ENCODE data around the gene TRABD2B. TPM values are rescaled to one million over a fixed set of nuclear protein-coding genes. Genes with fewer than 3 reads are reported as not detected.

Gene TRABD2B
- total and polyA plus RNA-seq, 2 experiments from 2014 or later: 1.00 to 2.3 TPM

DNA sequence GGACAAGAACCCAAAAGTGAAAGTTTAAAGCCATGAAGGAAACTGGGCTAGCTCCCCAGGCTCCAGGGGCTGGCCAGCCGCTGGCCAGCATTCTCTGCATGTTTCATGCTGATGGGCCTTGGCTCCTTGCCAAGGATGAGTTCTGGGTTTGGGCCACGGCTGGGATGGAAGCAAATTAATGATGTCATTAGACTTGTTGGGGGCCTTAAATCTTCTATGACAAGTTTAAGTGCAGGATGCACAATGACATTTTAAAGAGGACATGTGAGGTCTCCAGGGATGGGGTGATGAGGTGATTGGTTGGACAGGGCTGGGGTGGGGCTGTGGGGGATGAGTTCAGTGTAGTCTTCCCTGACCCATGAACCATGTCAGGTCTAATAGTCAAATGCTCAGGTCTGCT, 199.6 kb downstream of the TRABD2B start:
- no peak for TF ChIP-seq CTCF (IDR thresholded peaks at IDR 0.05; ENCODE audit: poor library complexity)
- TF ChIP-seq EZH2 (IDR thresholded peaks at IDR 0.05; ENCODE audit: borderline replicate concordance): no peak
- Histone ChIP-seq H3K4me1 (ENCODE audit: insufficient read depth) (no peaks in the 10 kb centered on the region), H3K27me3 (no peaks in the 10 kb centered on the region), H2AFZ (no peak overlapping the region), H3K4me3 (no peak overlapping the region), H4K20me1 (ENCODE audit: insufficient read depth, poor library complexity, severe bottlenecking) (no peaks in the 10 kb centered on the region), H3K9me3 (ENCODE audit: low read depth) (no peaks in the 10 kb centered on the region), H3K79me2 (no peaks in the 10 kb centered on the region), H3K9me2 (replicated peaks; ENCODE audit: insufficient read depth) (no peaks in the 10 kb centered on the region), H3K27ac (no peak overlapping the region), H3K36me3 (replicated peaks; ENCODE audit: insufficient read depth, low read depth) (no peaks in the 10 kb centered on the region), H3K4me2 (no peak overlapping the region)
- WGBS (ENCODE audit: low lambda C conversion rate, missing lambda C conversion rate): 62% methylated on average over 2 of the region's 2 CpGs
- DNase-seq (ENCODE audit: low spot score): no peak

DNA sequence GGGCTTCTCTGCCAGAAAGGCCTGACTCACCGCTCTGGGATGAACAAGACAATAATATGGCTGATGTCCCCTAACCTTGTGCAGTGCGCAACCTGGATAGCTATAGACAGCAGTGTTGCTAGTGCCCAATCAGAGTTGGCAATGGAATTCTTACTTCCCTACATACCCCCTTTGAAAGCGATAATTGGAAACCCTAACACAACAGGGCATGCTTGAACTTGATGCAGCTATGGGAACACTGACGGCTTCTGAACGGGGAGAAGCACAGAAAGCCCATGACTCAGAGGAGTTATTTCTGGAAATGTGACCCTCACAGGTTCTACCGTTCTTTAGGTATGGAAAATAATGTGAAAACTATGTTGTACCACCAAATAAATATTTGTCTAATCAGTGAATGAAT, 200.6 kb downstream of the TRABD2B start:
- Histone ChIP-seq H3K4me2 (no peak overlapping the region), H2AFZ (no peak overlapping the region), H3K4me3 (no peak overlapping the region), H3K79me2 (no peaks in the 10 kb centered on the region), H3K27me3 (no peaks in the 10 kb centered on the region), H3K36me3 (replicated peaks; ENCODE audit: insufficient read depth, low read depth) (no peaks in the 10 kb centered on the region), H3K9me3 (ENCODE audit: low read depth) (no peaks in the 10 kb centered on the region), H3K27ac (no peak overlapping the region), H4K20me1 (ENCODE audit: insufficient read depth, poor library complexity, severe bottlenecking) (no peaks in the 10 kb centered on the region), H3K4me1 (ENCODE audit: insufficient read depth) (no peaks in the 10 kb centered on the region), H3K9me2 (replicated peaks; ENCODE audit: insufficient read depth) (no peaks in the 10 kb centered on the region)
- TF ChIP-seq CTCF (IDR thresholded peaks at IDR 0.05; ENCODE audit: poor library complexity) (no peak), EZH2 (IDR thresholded peaks at IDR 0.05; ENCODE audit: borderline replicate concordance) (no peak)
- 96% methylated on average over 6 of the region's 6 CpGs for WGBS (ENCODE audit: low lambda C conversion rate, missing lambda C conversion rate)
- DNase-seq (ENCODE audit: low spot score): no peak

DNA sequence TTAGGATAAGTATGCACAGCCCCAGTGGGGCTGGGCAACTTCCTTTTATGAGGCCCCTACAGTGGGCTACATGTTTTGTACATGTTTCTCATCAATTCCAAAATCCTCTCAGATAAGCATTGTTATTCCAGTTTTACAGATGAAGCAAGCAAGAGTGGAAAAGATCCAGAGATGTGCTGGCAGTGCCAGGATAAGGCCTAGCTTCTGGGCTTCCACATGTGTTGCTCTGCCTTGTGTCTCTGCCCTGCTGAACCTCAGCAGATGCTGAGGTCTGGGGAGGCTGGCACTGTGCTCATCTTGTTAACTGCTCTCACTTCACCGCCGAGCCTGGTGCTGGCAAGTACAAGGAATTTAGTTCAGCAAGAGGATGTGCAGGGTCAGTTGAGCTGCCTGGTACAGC, 202.1 kb downstream of the TRABD2B start:
- no peaks in the 10 kb centered on the region for H3K9me3 ChIP-seq (ENCODE audit: low read depth)
- no peak overlapping the region for H2AFZ ChIP-seq
- no peak overlapping the region for H3K4me3 ChIP-seq
- 100% methylated on average over 2 of the region's 2 CpGs for WGBS (ENCODE audit: low lambda C conversion rate, missing lambda C conversion rate)
- H3K27me3 ChIP-seq: no peaks in the 10 kb centered on the region
- TF ChIP-seq CTCF (IDR thresholded peaks at IDR 0.05; ENCODE audit: poor library complexity) (no peak), EZH2 (IDR thresholded peaks at IDR 0.05; ENCODE audit: borderline replicate concordance) (no peak), EZH2phosphoT487 (IDR thresholded peaks at IDR 0.05; ENCODE audit: low read depth, severe bottlenecking, unreplicated experiment) (no peak)
- H3K4me2 ChIP-seq: no peak overlapping the region
- no peaks in the 10 kb centered on the region for H3K36me3 ChIP-seq (replicated peaks; ENCODE audit: insufficient read depth, low read depth)
- DNase-seq (ENCODE audit: low spot score): no peak
- H3K9me2 ChIP-seq (replicated peaks; ENCODE audit: insufficient read depth): no peaks in the 10 kb centered on the region
- H3K79me2 ChIP-seq: no peaks in the 10 kb centered on the region
- H3K27ac ChIP-seq: no peak overlapping the region
- no peaks in the 10 kb centered on the region for H3K4me1 ChIP-seq (ENCODE audit: insufficient read depth)
- no peaks in the 10 kb centered on the region for H4K20me1 ChIP-seq (ENCODE audit: insufficient read depth, poor library complexity, severe bottlenecking)

DNA sequence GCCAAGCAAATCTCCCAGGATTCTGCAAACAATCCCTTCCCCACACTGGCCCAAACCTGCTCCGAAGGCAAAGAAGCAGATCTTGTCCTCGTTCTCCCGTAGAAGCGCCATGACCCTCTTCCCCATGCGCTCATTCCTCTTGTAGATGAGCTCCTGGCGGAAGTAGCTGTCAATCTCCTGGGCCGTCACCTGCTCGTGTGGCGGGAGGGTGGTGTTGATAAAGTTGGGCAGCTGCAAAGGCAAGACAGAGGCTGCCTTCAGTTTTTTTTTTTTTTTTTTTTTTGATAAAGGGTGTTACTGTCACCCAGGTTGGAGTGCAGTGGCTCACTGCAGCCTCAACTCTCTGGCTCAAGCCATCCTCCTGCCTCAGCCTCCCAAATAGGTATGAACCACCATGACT, 202.7 kb downstream of the TRABD2B start:
- no peak overlapping the region for H3K4me2 ChIP-seq
- no peak overlapping the region for H3K4me3 ChIP-seq
- no peaks in the 10 kb centered on the region for H3K4me1 ChIP-seq (ENCODE audit: insufficient read depth)
- H3K79me2 ChIP-seq: no peaks in the 10 kb centered on the region
- no peak for DNase-seq (ENCODE audit: low spot score)
- H3K36me3 ChIP-seq (replicated peaks; ENCODE audit: insufficient read depth, low read depth): no peaks in the 10 kb centered on the region
- TF ChIP-seq EZH2 (IDR thresholded peaks at IDR 0.05; ENCODE audit: borderline replicate concordance) (no peak), EZH2phosphoT487 (IDR thresholded peaks at IDR 0.05; ENCODE audit: low read depth, severe bottlenecking, unreplicated experiment) (no peak), CTCF (IDR thresholded peaks at IDR 0.05; ENCODE audit: poor library complexity) (no peak)
- H2AFZ ChIP-seq: no peak overlapping the region
- WGBS (ENCODE audit: low lambda C conversion rate, missing lambda C conversion rate): 97% methylated on average over 9 of the region's 9 CpGs
- H3K27ac ChIP-seq: no peak overlapping the region
- H3K9me3 ChIP-seq (ENCODE audit: low read depth): no peaks in the 10 kb centered on the region
- no peaks in the 10 kb centered on the region for H3K27me3 ChIP-seq
- H4K20me1 ChIP-seq (ENCODE audit: insufficient read depth, poor library complexity, severe bottlenecking): no peaks in the 10 kb centered on the region
- H3K9me2 ChIP-seq (replicated peaks; ENCODE audit: insufficient read depth): no peaks in the 10 kb centered on the region

All from hepatocyte (in vitro differentiated cells).